Activated CD4-positive, alpha-beta T cell treated with anti-CD3 and anti-CD28 coated beads, Interleukin-2, Interleukin-4, amounts not matched to agents 100 ng/mL and 50 ng/mL, durations not matched to agents 16 hours and 8 hours (primary cell): Measurements from ENCODE around the gene ORAI3.
"Not testable (repeated sequence)": the region's sequence is repeated elsewhere in the genome, so short reads cannot be mapped to it uniquely, and the experiment has no call there.

ENCODE experiments used
- DNase-seq: peaks from one replicate; pipeline ENCODE4 v3.0.0-alpha.2; 2020; ENCODE audit warnings: low spot score

Gene ORAI3

DNA sequence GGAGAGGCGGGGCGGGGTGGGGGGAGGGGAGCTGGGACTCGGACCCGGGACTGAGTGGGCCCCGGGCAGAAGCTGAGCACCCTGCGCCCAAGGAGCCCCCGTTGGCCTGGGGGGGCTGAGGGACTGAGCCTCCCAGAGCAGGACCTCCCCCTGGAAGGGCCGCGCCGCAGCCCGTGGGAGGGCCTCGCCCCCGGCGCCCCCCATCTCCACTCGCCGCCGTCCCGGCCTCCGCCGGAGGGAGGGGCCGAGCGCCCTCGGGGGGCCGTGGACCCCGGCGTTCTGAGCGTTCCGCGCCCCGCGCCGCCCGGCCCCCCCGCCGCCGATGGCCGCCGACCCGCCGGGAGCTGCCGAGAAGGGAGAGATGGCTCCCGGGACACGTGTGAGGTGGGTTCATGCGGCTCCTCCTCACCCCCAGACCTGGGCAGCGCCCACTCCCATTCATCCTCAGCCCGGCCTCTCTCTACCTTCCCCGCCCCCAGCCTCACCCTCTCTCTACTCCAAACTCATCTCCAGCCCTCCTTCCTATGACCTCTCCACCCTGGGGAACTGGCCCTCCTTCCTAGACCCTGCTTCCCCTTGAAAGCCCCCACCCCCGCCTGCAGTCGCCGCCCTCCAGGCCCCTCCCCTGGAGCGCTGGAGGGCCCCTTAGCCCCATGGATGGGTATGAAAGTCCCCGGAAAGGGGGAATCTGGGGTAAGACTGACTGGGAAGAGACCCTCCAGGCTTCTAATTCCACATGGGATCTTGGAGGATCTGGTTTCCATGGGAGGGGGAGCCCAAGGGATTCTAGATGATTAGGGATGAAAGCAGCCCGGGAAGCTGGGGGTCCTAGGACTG lies 24.6 kb upstream of the ORAI3 start:
- DNase-seq = no peak

DNA sequence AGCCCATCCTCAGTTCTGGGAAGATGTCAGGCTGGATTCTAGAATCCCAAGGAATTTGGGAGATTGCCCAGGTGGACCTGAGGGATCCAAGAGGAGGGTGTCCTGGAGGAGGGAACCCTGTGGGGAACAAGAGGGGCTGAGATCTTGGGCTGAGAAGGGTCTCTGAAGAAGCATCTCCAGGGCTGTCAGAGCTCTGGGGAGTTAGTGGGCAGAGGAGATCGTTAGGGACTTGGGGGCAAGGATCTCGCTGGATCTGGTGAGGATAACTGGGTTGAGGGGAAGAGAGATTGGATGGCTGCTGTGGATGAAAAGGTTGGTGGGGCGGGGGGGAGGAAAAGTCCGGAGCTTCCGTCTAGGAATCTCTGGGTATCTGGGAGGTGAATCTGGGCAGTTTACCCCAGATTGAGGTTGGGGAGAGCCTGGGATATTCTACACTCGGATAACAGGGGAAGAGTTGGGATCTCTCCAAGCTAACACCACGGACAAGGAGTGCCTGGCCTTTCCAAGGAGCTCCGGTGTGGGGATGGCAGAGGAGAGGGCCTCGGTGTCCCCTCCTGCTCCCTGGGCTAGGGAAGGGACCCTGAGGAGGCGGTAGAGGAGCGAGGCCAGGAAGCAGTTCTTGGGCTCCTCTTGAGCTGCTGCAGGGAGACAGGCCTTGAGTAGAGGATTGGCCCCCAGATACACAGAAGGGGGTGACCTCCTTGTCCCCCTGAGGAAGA lies 23.8 kb upstream of the ORAI3 start:
- no peak for DNase-seq

DNA sequence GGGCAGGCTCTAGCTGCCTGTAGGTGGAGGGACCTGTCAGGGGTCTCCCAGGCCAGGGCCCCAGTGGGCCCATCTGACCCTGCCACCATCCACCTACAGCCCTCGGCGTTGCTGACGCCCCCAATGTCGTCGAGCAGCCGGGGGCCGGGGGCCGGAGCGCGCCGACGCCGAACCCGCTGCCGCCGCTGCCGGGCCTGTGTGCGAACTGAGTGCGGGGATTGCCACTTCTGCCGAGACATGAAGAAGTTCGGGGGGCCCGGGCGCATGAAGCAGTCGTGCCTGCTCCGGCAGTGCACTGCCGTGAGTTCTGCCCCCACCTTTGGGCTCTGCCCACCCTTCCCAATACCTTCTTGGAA lies 23.3 kb upstream of the ORAI3 start:
- no peak for DNase-seq

DNA sequence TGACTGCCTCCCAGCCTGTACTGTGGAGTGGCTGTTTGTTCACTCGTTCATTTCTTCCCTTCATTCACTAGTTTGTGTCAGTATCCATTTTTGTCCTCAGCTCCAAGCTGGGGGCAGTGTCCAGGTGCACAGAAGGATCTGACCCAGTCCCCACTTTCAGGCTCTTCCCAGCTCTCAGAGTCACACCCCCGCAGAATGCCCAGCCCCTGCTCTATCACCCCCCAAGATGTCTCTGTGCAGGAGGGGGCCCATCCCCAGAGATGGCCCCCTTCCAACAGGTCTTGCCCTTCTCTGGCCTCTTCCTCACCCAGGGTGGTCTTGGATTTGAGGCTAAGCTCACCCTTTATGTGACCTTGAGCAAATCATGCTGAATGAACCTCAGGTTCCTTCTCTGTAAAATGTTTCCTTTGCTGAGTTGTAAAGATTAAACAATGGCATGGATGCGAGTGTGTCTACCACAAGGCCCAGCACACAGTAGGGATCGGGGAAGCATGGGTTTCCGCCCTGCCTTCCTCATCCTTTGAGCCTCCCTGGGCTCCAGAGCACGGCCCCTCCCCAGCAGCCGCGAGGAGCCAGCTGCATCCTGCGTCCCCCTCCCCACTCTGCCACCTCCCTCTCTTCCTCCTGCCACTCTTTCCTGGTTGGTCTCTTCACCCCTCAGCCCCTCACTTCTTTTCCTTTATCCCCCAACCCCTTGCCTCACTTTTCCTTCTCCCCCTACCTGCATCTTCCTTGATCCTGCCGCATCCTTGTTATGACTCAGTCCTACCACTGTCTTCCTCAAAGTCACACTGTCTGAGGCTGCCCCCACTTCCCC lies 22.7 kb upstream of the ORAI3 start:
- DNase-seq = no peak

DNA sequence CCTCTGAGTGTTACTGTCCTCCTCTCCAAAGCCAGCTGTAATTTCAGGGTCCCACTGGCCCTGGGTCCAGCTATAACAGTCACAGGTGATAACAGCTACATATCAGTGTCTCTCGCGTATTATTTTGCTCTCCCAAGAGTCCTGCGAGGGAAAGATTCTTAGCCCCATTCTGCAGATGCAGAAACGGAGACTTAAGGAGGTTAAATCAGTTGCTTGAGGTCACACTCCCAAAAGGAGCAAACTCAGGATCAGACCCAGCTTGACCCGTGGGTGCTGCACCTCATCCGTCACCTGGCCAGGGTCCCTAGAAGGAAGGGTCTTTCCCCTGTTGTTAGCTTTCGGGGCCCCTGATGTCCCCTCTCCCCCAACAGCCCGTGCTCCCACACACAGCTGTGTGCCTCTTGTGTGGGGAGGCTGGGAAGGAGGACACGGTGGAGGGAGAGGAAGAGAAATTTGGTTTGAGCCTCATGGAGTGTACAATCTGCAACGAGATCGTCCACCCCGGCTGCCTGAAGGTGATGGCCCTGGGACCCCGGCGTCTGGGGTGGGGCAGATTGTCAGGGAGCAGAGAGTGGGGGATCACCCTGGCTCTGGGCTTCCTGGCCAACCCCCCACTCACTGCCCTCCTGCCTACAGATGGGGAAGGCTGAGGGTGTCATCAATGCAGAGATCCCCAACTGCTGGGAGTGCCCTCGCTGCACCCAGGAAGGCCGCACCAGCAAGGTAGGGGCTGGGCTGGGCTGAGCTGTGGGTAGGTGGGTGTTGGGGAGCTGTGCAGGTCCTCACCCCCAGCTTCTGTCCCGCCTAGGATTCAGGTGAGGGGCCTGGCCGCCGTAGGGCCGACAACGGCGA lies 21.7 kb upstream of the ORAI3 start:
- no peak for DNase-seq

DNA sequence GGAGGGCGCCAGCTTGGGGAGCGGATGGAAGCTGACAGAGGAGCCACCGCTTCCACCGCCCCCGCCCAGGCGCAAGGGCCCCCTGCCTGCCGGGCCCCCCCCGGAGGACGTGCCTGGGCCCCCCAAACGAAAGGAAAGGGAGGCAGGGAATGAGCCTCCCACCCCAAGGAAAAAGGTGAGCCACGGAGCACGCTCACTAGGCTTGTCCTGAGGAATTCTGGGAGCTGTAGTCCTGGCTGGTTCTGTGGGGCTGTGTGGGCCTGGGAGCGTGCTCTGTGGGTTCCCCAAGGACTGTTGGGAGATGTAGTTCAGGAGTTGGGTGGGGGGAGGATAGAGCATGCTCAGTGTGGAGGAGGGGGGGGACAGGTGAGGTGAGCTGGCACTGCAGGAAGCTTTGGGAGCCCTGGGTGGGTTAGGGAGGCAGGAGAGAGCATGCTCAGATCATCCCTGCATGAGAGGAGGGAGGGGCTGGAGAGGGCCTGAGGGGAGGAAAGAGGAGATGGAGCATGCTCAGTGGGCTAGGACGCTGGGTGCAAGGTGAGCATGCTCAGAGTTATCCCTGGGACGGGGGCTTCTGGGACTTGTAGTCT lies 21.0 kb upstream of the ORAI3 start:
- peak; percentile 59 for DNase-seq

DNA sequence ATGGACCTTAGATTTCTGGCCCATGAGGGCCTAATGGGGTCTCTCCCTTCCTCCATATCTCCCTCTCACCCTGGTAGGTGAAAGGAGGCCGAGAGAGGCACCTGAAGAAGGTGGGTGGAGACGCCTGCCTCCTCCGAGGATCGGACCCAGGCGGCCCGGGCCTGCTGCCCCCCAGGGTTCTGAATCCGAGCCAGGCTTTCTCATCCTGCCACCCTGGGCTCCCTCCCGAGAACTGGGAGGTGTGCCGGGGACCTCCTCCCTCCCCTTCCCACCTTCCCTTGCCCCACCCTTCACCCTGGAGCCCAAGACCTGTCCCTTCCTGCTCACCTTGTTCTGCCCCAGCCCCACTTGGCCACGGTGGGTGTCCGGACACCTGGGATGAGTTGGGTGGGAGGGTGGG lies 20.5 kb upstream of the ORAI3 start:
- DNase-seq = no peak

DNA sequence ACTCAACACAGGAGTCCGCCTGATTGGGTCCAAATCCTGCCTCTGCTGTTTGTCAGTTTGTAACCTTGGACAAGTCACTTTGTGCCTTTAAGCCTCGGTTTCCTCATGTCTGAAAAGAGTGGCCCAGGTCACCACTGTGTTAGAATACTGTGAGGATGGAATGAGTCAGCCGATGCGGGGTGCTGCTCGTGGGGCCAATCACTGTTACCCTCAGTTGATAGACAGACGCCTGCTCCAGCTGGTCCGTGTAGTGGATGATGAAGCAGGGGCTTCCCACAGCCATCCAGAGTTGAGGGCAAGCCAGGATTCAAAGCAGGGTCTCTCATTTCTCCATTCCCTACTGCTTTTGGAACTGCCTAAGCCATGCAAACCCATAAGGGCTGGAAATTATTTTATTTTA lies 19.7 kb upstream of the ORAI3 start:
- no peak for DNase-seq

DNA sequence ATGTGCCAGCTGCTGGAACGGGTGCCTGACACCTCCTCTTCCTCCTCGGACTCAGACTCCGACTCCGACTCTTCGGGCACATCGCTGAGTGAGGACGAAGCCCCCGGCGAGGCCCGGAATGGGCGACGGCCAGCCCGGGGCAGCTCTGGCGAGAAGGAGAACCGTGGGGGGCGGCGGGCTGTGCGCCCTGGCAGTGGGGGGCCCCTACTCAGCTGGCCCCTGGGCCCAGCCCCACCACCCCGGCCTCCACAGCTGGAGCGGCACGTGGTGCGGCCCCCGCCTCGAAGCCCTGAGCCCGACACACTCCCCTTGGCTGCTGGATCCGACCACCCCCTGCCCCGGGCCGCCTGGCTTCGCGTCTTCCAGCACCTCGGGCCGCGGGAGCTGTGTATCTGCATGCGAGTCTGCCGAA lies 18.7 kb upstream of the ORAI3 start:
- no peak for DNase-seq

DNA sequence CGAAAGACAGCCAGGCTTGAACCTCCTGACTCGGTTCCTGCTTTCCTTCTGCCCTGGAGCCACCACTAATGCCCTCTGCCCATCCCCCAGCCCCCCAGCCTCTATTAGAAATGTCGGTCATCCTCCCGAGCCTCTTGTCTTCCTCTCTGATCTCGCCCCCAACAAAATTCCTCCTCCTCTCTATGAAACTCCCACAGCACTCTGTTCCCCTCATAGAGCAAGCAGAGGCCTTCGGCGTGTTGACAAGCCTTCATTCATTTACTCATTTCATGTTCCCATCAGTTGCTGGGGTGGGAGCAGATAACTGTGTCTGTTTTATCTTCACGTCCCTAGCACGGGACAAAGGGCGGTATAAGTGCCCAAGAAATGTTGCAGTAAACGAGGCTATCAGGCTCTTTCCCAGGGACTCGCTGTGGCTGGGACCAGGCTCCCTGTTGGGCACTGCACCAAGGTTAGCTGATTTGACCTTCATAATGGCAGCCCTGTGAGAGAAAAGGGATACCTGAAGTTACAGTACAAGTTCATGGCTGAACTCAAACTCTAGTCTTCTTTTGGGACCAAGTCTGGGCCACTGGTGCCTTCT lies 17.7 kb upstream of the ORAI3 start:
- no peak for DNase-seq

DNA sequence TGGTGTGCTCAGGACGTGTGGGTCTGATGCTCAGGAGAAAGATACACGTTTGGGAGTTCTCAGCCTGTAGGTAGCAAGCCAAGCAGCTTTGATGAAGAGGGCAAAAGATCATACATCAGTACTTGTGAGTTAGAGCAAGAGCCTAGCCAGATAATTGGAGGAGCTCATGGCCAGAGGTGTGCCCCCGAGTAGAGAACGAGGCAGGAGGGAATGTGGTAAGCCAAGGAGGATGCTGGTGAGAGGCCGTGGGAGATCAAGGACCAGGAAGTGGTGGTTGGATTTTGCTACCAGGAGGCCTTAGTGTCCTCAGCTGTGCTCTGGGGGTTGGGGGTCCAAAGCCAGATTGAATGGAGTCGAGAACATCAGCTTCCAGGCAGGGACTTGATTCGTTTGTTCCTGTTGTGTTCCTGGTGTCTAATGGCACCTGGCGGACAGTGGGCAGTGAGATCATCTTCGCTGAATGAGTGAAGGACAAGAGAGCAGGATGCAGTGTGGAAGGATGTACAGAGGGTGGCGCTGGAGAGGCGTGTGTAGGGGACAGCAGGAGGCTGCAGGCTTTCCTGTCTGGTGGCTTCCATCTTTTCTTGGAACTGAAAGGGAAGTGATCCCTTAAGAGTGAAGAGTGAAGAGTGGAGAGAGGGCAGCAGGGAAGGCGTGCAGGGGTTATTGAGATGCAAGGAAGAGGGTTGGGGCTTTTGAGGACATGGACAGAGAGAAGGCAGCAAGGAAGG lies 13.9 kb upstream of the ORAI3 start:
- no peak for DNase-seq

DNA sequence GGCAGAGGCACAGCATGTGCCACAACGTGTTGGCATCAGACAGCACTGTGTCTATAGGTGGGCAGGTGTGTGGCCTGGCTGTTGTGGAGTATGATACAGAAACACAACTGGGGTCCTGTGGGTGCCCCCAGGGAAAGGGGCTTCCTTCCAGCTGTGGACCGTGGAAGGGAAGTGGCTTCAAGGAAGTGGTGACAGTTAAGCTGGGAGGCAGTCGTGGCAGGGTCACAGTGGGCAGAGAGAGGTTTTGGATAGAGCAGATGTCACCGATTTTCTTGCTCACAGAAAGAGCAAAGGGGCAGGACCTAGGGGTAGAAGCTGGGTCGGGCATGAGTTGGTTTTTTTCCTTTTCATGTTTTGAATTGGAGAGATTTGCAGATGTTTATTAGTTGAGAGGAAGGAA lies 11.2 kb upstream of the ORAI3 start:
- no peak for DNase-seq

DNA sequence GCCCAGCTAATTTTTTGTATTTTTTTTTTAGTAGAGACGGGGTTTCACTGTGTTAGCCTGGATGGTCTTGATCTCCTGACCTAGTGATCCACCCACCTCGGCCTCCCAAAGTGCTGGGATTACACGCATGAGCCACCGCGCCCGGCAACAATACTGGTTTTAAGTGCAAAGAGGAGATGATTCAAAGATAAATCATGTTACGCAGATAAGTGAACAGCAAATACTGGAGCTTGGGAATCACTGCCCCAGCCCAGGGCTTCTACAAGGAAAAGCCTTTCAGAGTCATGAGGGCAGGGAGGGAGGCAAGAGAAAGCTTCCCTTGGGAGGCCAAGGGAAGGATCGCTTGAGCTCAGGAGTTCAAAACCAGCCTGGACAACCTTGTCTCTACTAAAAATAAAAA lies 9.3 kb upstream of the ORAI3 start:
- DNase-seq = not testable (repeated sequence)

DNA sequence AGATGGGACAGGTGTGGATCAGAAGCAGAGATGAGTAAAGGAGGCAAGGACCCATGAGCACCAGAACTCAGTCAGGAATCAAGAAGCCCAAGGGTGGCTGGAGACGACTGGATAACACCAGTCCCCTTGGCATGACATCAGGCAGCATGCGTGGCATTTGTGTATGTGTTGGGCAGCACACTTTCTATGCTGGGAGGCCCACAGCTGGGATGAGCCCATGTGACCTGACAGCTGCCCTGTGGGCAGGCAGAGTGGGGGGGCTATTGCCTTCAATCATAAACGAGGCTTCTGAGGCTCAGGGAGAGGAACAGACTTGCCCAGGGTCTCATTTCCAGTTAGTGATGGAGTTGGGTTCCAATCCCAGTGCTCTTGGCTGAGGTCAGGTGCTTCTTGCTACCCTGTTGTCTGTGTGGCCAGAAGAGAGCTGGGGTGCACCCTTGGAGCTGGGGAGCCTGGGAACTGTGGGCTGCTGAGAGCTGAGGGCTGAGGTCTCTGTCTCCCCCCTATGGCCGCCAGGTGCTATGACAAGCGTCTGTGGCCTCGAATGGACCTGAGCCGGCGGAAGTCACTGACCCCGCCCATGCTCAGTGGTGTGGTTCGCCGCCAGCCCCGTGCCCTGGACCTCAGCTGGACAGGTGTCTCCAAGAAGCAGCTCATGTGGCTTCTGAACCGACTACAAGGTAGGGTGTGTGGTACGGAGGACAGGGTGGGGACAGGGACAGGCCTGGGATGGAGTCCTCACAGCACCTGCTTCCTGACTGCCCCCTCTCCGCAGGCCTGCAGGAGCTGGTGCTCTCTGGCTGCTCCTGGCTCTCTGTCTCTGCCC lies 7.1 kb upstream of the ORAI3 start:
- peak; percentile 80 for DNase-seq

DNA sequence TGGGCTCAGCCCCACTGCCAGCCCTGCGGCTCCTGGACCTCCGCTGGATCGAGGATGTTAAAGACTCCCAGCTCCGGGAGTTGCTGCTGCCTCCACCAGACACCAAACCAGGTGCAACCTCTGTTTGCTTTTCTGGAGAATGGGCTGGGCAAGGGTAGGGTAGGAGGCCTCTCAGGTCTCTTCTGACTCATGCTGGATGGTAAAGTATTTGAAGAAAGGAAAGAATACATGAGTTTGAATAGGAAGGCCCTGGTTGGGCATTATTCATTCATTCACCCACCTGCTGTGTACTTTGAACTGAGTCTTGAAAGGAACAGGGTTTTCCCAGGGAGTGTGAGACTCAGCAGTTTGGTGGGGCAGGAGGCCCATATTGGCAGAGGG lies 6.5 kb upstream of the ORAI3 start:
- DNase-seq = no peak

DNA sequence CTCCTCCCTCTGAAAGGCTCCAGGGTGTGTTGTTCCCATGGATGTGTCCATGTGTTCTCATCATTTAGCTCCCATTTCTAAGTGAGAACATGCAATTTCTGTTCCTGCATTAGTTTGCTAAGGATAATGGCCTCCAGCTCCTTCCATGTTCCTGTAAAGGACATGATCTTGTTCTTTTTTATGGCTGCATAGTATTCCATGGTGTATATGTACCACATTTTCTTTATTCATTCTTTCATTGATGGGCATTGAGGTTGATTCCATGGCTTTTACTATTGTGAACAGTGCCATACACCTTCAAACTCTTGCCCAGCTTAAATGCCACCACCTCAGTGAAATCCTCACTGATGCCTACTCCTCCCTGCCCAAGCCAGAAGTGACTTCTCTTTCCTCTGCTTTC lies 4.5 kb upstream of the ORAI3 start:
- DNase-seq = no peak

DNA sequence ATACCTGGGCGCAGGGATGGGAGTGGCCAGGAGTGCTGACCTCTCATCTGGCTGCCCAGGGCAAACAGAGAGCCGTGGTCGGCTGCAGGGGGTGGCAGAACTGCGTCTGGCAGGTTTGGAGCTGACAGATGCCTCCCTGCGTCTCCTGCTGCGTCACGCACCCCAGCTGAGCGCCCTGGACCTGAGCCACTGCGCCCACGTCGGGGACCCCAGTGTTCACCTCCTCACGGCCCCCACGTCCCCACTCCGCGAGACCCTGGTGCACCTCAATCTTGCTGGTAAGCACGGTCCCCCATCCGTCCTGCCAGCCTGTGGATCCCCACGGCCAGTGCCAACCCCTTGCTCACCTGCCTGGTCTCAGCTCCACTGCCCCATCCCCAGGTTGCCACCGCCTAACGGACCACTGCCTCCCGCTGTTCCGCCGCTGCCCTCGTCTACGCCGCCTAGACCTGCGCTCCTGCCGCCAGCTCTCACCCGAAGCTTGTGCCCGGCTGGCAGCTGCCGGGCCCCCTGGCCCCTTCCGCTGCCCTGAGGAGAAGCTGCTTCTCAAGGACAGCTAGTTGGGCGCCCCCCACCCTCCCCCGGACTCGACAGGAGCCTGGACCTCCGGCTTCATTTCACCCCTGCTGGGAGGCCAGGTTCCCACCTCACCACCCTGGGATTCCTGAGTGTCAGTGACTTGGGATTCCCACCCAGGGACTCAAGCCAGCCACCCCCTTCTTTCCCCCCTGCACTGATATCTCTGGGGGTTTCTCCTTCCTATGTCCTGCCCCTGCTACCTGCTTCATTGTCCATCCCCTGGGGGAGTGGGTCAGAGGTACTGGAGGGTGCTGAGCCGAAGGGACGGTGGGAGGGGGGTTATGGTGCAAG lies 2.0 kb upstream of the ORAI3 start:
- DNase-seq = no peak

DNA sequence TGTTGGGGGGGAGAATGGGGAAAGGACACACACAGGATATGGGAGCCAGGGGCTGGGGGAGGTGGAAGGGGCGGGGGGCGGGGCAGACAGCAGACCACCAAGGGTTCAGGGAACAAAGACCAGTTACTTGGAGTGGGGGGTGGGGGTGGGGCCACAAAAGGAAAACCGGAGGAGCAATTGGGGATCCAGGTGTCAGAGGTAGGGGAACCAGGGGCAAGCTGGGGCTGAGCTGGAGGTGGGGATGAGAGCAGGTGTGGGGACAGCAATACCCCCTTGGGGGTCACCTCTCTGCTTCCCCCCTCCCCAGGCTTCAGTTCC lies 1.4 kb upstream of the ORAI3 start:
- DNase-seq = no peak
